ENCODE measurements around the gene OTOG. TPM values are rescaled to one million over a fixed set of nuclear protein-coding genes. Genes with fewer than 3 reads are reported as not detected.

OTOG gene
- total and polyA plus RNA-seq, 2 donors (not counting 3 experiments of a cell fraction or from before 2014, with no cell fraction given) = not detected

DNA sequence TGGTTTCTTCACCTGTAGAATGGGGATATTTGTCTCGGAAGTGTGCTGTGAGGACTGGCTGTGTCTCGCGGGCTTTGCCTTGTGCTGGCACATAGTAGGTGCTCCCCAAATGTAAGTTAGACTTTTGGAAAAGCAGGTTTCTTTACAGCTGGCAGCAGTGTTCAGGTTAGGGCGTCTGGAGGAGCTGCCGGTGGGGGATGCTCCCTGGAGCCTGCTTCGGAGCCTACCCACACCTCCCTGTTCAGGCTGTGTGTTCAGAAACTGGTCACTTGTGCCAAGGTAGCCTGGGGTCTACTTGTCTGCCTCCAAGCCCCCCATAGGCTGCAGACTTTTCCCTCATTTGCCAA is 60.0 kb downstream of the OTOG start:
- H3K9ac ChIP-seq (replicated peaks; ENCODE audit: extremely low read depth, insufficient read depth, low read length) = no peak overlapping the region
- no peak for DNase-seq (ENCODE audit: low read depth, low spot score)
- H2AFZ ChIP-seq (ENCODE audit: low read depth, low read length) = no peak overlapping the region
- H3K36me3 ChIP-seq (ENCODE audit: control insufficient read depth in 2 of 2, extremely low read depth in 1 of 2, insufficient read depth in 2 of 2, low read length in 2 of 2) = no peaks in the 10 kb centered on the region
- H3K9me1 ChIP-seq (replicated peaks; ENCODE audit: control insufficient read depth, extremely low read depth, insufficient read depth, low read length) = no peaks in the 10 kb centered on the region
- no peaks in the 10 kb centered on the region for H3K79me2 ChIP-seq (ENCODE audit: control insufficient read depth, insufficient read depth, low read length)
- H3K27ac ChIP-seq (ENCODE audit: insufficient read depth, low read depth, low read length) = no peak overlapping the region
- H3K4me2 ChIP-seq (ENCODE audit: insufficient read depth, low read length) = no peak overlapping the region
- no peak for FAIRE-seq
- no peak overlapping the region for H3K4me3 ChIP-seq (replicated peaks in 1 of 3; ENCODE audit: insufficient read depth in 1 of 3, low read depth in 1 of 3, low read length in 3 of 3)
- POLR2A ChIA-PET = no interaction called here
- no peak for TF ChIP-seq FOS (IDR thresholded peaks at IDR 0.05; ENCODE audit: borderline replicate concordance, insufficient read depth, low read length)
- no peak for TF ChIP-seq POLR2A (IDR thresholded peaks at IDR 0.05; ENCODE audit: low read depth, low read length)
- TF ChIP-seq MYC (IDR thresholded peaks at IDR 0.05; ENCODE audit: low read depth, low read length) = no peak
- TF ChIP-seq JUN (IDR thresholded peaks at IDR 0.05; ENCODE audit: borderline replicate concordance, insufficient read depth, insufficient read length, low read depth) = no peak
- TF ChIP-seq CTCF (IDR thresholded peaks at IDR 0.05; ENCODE audit: extremely low read depth in 1 of 2, insufficient read depth in 1 of 2, low read depth in 1 of 2, low read length in 2 of 2) = no peak
- TF ChIP-seq GATA2 (IDR thresholded peaks at IDR 0.05; ENCODE audit: insufficient read depth, insufficient read length, low read depth, low read length) = no peak
- no peak for TF ChIP-seq EZH2 (IDR thresholded peaks at IDR 0.05; ENCODE audit: borderline replicate concordance, low read depth, low read length, severe bottlenecking)
- TF ChIP-seq, protein P1, sequence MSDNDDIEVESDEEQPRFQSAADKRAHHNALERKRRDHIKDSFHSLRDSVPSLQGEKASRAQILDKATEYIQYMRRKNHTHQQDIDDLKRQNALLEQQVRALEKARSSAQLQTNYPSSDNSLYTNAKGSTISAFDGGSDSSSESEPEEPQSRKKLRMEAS (IDR thresholded peaks at IDR 0.05; ENCODE audit: insufficient read depth, insufficient read length) = no peak
- TF ChIP-seq POLR2AphosphoS5 (IDR thresholded peaks at IDR 0.05; ENCODE audit: insufficient read depth, low read depth, low read length) = no peak
- no peaks in the 10 kb centered on the region for H4K20me1 ChIP-seq (replicated peaks; ENCODE audit: control insufficient read depth, extremely low read depth, insufficient read depth, low read length)
- no peaks in the 10 kb centered on the region for H3K4me1 ChIP-seq (ENCODE audit: control insufficient read depth, extremely low read depth, insufficient read depth, low read length)
- no peaks in the 10 kb centered on the region for H3K9me3 ChIP-seq (replicated peaks; ENCODE audit: control insufficient read depth, insufficient read depth, low read length)
- BruUV-seq (replicated peaks) = no TSS peak
- CTCF ChIA-PET = no interaction called here
- H3K27me3 ChIP-seq (ENCODE audit: control insufficient read depth in 2 of 2, insufficient read depth in 2 of 2, low read length in 2 of 2) = no peaks in the 10 kb centered on the region
- dilution Hi-C loops (cut with MboI; ENCODE audit: extremely low pct_ligation_motif_present, low sequenced_read_pairs) = no loop called here
- intact Hi-C loops (cut with micrococcal nuclease) = no loop called here

All from endothelial cell of umbilical vein (primary cell).